ENCODE measurements around the gene DBF4B.
A peak's percentile ranks its signal among the peaks of the same experiment; 100 is the strongest.

DBF4B gene

GRCh38 chr17:44776628-44777393 lies 68.3 kb downstream of the DBF4B start:
- no peak for DNase-seq (ENCODE audit: low read depth, low spot score)

- DNase-seq (ENCODE audit: low read depth, low spot score): no peak
Observed at GRCh38 chr17:44777394-44778348, 69.2 kb downstream of the DBF4B start.

- DNase-seq (ENCODE audit: low read depth, low spot score): no peak
Observed at GRCh38 chr17:44778656-44779210, 70.3 kb downstream of the DBF4B start.

GRCh38 chr17:44779211-44780025 lies 71.0 kb downstream of the DBF4B start:
- DNase-seq (ENCODE audit: low read depth, low spot score): peak; percentile 57

GRCh38 chr17:44780161-44780560 lies 71.7 kb downstream of the DBF4B start:
- DNase-seq (ENCODE audit: low read depth, low spot score): no peak

GRCh38 chr17:44780845-44781480 lies 72.5 kb downstream of the DBF4B start:
- no peak for DNase-seq (ENCODE audit: low read depth, low spot score)

GRCh38 chr17:44781551-44782325 lies 73.3 kb downstream of the DBF4B start:
- no peak for DNase-seq (ENCODE audit: low read depth, low spot score)

- DNase-seq (ENCODE audit: low read depth, low spot score): no peak
Observed at GRCh38 chr17:44782326-44782850, 73.9 kb downstream of the DBF4B start.

GRCh38 chr17:44785921-44786320 lies 77.5 kb downstream of the DBF4B start:
- DNase-seq (ENCODE audit: low read depth, low spot score): no peak

- no peak for DNase-seq (ENCODE audit: low read depth, low spot score)
Observed at GRCh38 chr17:44786551-44787081, 78.2 kb downstream of the DBF4B start.

- DNase-seq (ENCODE audit: low read depth, low spot score): no peak
Observed at GRCh38 chr17:44787271-44787940, 78.9 kb downstream of the DBF4B start.

GRCh38 chr17:44788139-44788538 lies 79.7 kb downstream of the DBF4B start:
- no peak for DNase-seq (ENCODE audit: low read depth, low spot score)

- no peak for DNase-seq (ENCODE audit: low read depth, low spot score)
Observed at GRCh38 chr17:44792276-44792675, 83.8 kb downstream of the DBF4B start.

- DNase-seq (ENCODE audit: low read depth, low spot score): no peak
Observed at GRCh38 chr17:44793885-44794842, 85.7 kb downstream of the DBF4B start.

- DNase-seq (ENCODE audit: low read depth, low spot score): no peak
Observed at GRCh38 chr17:44794851-44795413, 86.5 kb downstream of the DBF4B start.

- DNase-seq (ENCODE audit: low read depth, low spot score): no peak
Observed at GRCh38 chr17:44795421-44795820, 87.0 kb downstream of the DBF4B start.

GRCh38 chr17:44795928-44796327 lies 87.5 kb downstream of the DBF4B start:
- no peak for DNase-seq (ENCODE audit: low read depth, low spot score)

GRCh38 chr17:44796731-44797130 lies 88.3 kb downstream of the DBF4B start:
- DNase-seq (ENCODE audit: low read depth, low spot score): no peak

All from brain pericyte (primary cell).